A172 (cell line): ENCODE measurements around the gene RXFP1. TPM values are rescaled to one million over a fixed set of nuclear protein-coding genes. Genes with fewer than 3 reads are reported as not detected.

Source experiments
- DNase-seq: peaks from one replicate; pipeline ENCODE4 v3.0.0-alpha.2; 2015; ENCODE audit warnings: low spot score
- total RNA-seq: library from RNA; depleted of rRNA; stranded (reverse); fragments of >200 nt; shearing (Covaris generic); gene quantifications from 2 replicates; pipeline ENCODE4 v1.2.3, GENCODE V29; 2014; rRNA removed

The RXFP1 gene
- total RNA-seq, result not detected in 2 replicates

- no peak for DNase-seq
Measured at GRCh38 chr4:158521484-158522088, at the start of gene RXFP1. Gene RXFP1 (plus strand): TSS chr4:158521882. CDS start chr4:158521977, 95 bp downstream.

GRCh38 chr4:158481811-158482210 is 39.9 kb upstream of the RXFP1 start:
- DNase-seq, result no peak

GRCh38 chr4:158484173-158484885 is 37.4 kb upstream of the RXFP1 start:
- peak; percentile 37 for DNase-seq

- DNase-seq, result no peak
Measured at GRCh38 chr4:158490629-158491028, 31.1 kb upstream of the RXFP1 start.

- DNase-seq, result no peak
Measured at GRCh38 chr4:158492391-158492790, 29.3 kb upstream of the RXFP1 start.

GRCh38 chr4:158496030-158496741 is 25.5 kb upstream of the RXFP1 start:
- peak; percentile 11 for DNase-seq

GRCh38 chr4:158500054-158500453 is 21.6 kb upstream of the RXFP1 start:
- no peak for DNase-seq

- no peak for DNase-seq
Measured at GRCh38 chr4:158513256-158513655, 8.4 kb upstream of the RXFP1 start.

GRCh38 chr4:158519226-158519625 is 2.5 kb upstream of the RXFP1 start:
- DNase-seq, result no peak

GRCh38 chr4:158523990-158524535 is 2.4 kb downstream of the RXFP1 start:
- DNase-seq, result no peak

GRCh38 chr4:158527516-158527915 is 5.8 kb downstream of the RXFP1 start:
- DNase-seq, result no peak

GRCh38 chr4:158529505-158529904 is 7.8 kb downstream of the RXFP1 start:
- no peak for DNase-seq

- no peak for DNase-seq
Measured at GRCh38 chr4:158530381-158530780, 8.7 kb downstream of the RXFP1 start.

GRCh38 chr4:158530898-158531297 is 9.2 kb downstream of the RXFP1 start:
- no peak for DNase-seq

- DNase-seq, result no peak
Measured at GRCh38 chr4:158532556-158533231, 11.0 kb downstream of the RXFP1 start.

GRCh38 chr4:158534727-158535126 is 13.0 kb downstream of the RXFP1 start:
- no peak for DNase-seq

GRCh38 chr4:158535130-158535614 is 13.5 kb downstream of the RXFP1 start:
- peak; percentile 82 for DNase-seq

GRCh38 chr4:158536833-158537232 is 15.2 kb downstream of the RXFP1 start:
- DNase-seq, result no peak

- peak; percentile 72 for DNase-seq
Measured at GRCh38 chr4:158538176-158538575, 16.5 kb downstream of the RXFP1 start.

GRCh38 chr4:158538911-158539310 is 17.2 kb downstream of the RXFP1 start:
- no peak for DNase-seq

- DNase-seq, result peak; percentile 40
Measured at GRCh38 chr4:158540125-158540907, 18.6 kb downstream of the RXFP1 start.
